Motor neuron (in vitro differentiated cells): ENCODE data around the gene LARP6. TPM values are rescaled to one million over a fixed set of nuclear protein-coding genes. Genes with fewer than 3 reads are reported as not detected.

Experiments used
- ATAC-seq, 8 experiments: fragments of 200-7000 bp; cut with Tn5 transposase; replicated peaks in 6 of 8; 2 replicates each; pipeline ENCODE4 v1.8.0; 2021; ENCODE audit warnings: mild to moderate bottlenecking in 8 of 8, moderate library complexity in 8 of 8
- H3K27ac ChIP-seq, 2 donors: fragments of 250-450 bp; sonication (Bioruptor Pico); 2 replicates each; pipeline ENCODE4 v1.9.0; 2021; ENCODE audit warnings: antibody characterized with exemption in 2 of 2, mild to moderate bottlenecking in 2 of 2, moderate library complexity in 1 of 2
- H3K4me1 ChIP-seq, 2 donors: fragments of 250-450 bp; sonication (Bioruptor Pico); replicated peaks in 1 of 2; 2 replicates each; pipeline ENCODE4 v1.6.1; 2021; ENCODE audit warnings: antibody characterized with exemption in 2 of 2, mild to moderate bottlenecking in 2 of 2, moderate library complexity in 1 of 2
- H3K4me3 ChIP-seq, 5 donors: fragments of 250-450 bp; sonication (Bioruptor Pico); 2 replicates each; pipeline ENCODE4 v1.9.0; 2021; ENCODE audit warnings: antibody characterized with exemption in 5 of 5, mild to moderate bottlenecking in 5 of 5, moderate library complexity in 4 of 5
- WGBS, 10 experiments: fragments of 450-650 bp; shearing (Covaris generic); methylation state at CpG; one replicate each; pipeline ENCODE4 v1.0.0; 2022; 5-methylcytosine and 5-hydroxymethylcytosine counted together
- in situ Hi-C, 9 experiments: fragments of 400-800 bp; cut with MboI; loops; one replicate each; pipeline ENCODE4 v1.15.0; 2021; ENCODE audit warnings: low sequenced_read_pairs in 9 of 9, low pct_unique_long_range_greater_than_20kb in 2 of 9; ENCODE audit not compliant: unreplicated experiment in 9 of 9
- total RNA-seq, 8 experiments: library from RNA; unstranded; fragments of 300-600 nt; gene quantifications; 2 replicates each; pipeline versions ENCODE4 v1.2.3 to v1.2.4, GENCODE V29; 2022

Gene LARP6
- total RNA-seq, 8 experiments from 2014 or later: 13.9 to 38.5 (median 17.5) TPM

DNA sequence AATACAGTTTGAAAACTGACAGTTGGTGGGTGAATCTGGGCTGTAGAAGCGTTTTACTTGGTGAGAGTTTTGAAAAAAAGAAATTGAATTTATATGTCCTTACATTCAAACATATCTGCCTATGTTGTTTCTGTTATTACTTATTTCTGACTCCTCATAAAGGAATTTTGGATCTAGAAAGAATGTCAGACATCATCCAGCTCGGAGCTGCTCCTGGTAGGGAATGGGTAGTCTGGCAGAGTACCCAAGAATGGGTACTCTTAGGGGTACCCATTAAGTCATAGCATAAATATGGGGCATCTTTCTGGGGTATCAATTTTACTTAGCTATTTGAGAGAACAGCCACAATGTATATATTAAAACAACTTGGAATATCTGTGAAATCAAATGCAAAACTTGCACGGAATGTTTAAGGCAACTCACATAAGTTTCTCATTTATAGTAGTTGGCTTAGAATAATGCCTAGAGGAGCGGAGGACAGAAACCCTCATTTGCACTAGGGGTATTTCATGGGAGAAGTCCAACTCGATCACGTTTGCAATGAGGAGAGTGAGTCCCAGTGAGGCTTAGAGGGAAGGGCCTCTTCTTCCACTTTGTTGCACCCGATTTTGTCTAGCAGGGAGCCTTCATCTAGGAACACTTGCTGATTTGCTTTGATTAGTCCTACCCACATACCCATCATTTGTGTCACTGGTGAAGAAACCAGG, 2.4 kb upstream of the LARP6 start:
- no peak for ATAC-seq
- in situ Hi-C loops: no loop called here
- no peak overlapping the region for H3K4me3 ChIP-seq
- WGBS, 10 experiments: 0 to 90% (median 71%) methylated on average over 1 to 6 of the region's 7 CpGs; no CpG with 5 or more reads in 1 of the 10 experiments
- H3K27ac ChIP-seq: peak overlapping the region; percentile 23 to 84
- peaks cover 21 to 24% of the 10 kb centered on the region in 2 donors for H3K4me1 ChIP-seq

DNA sequence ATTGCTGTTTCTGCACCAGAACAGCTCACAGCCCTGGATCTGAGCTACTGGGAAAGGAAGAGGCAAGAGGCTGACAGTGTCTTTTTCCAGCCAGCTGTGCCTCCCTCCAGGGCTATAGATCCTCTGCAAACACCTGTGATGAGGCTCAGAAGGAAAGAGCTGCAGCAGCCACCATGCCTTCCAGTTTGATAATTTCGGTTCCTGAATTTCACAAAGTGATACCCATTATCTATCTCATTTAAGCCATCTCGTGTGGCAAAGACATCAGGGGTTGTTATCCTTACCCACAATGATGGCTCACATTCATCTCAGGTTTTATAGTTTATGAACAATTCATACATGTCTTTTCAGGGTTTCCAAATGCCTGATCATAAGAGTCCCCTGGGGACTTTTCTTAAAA, 1.8 kb upstream of the LARP6 start:
- Histone ChIP-seq H3K4me3 (no peak overlapping the region), H3K27ac (peak overlapping the region in 1 of 2 donors; percentile 84), H3K4me1 (peaks cover 21 to 24% of the 10 kb centered on the region in 2 donors)
- in situ Hi-C loops: no loop called here
- 26 to 100% (median 84%) methylated on average over 1 to 2 of the region's 2 CpGs; no CpG with 5 or more reads in 4 of the 10 experiments for WGBS, 10 experiments
- no peak for ATAC-seq

DNA sequence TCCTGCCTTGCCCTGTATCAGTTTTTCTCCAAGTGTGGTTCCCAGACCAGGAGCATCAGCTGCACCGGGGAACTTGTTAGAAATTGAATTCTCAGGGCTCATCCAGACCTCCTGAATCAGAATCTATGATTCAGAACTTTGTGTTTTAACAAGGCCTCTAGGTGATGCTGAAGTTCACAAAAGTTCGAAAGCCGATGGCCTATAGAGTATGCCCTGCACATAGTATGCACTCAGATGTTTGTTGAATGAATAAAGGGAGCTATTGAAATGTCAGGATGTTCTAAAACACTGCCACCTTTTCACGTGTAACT, 664 bp upstream of the LARP6 start:
- in situ Hi-C loops: no loop called here
- WGBS, 10 experiments: 0 to 82% (median 57%) methylated on average over 1 to 4 of the region's 4 CpGs; no CpG with 5 or more reads in 3 of the 10 experiments
- Histone ChIP-seq H3K4me3 (peak overlapping the region; percentile 71 to 76 (median 75)), H3K4me1 (peaks cover 21 to 24% of the 10 kb centered on the region in 2 donors), H3K27ac (peak overlapping the region; percentile 19 to 66)
- ATAC-seq: peak in 3 of 8 experiments; percentile 3 to 9 (median 5)

DNA sequence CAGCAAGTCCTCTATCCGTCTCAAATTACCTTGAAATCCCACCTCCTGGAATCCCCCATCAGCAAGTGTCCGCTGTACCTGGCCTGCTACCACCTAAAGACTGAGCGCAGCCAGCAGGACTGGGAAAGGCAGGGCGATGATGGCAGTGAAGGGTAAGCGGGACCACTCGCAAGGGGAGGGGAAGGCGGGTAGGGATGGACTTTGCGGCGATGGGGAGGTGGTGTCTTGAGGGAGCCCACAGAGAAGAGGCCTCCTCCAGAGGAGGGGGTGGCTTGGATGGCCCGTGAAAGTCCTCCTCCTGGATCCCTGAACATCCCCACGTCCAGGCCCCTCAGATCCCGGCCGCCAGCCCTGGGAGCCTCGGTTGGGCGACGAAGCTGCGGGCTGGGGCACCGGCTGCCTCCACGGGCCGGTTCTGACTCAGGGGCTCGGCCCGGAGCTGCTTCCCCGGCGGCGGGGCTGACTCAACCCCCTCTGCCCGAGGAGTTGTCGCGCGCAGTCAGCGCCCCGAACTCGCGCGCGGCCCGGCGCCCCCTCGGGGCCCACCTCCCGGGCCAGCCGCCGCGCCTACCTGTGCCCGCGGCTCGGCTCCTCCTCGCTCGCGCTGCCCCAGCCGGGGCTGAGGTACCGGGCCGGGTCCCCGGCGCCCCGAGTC, 512 bp downstream of the LARP6 start:
- ATAC-seq: peak; percentile 19 to 70 (median 59)
- H3K4me1 ChIP-seq: peaks cover 21 to 24% of the 10 kb centered on the region in 2 donors
- H3K4me3 ChIP-seq: peak overlapping the region; percentile 71 to 76 (median 75)
- in situ Hi-C loops: no loop called here
- peak overlapping the region; percentile 30 to 66 for H3K27ac ChIP-seq
- WGBS, 10 experiments: 6 to 17% (median 14%) methylated on average over 1 to 11 of the region's 54 CpGs; no CpG with 5 or more reads in 5 of the 10 experiments

DNA sequence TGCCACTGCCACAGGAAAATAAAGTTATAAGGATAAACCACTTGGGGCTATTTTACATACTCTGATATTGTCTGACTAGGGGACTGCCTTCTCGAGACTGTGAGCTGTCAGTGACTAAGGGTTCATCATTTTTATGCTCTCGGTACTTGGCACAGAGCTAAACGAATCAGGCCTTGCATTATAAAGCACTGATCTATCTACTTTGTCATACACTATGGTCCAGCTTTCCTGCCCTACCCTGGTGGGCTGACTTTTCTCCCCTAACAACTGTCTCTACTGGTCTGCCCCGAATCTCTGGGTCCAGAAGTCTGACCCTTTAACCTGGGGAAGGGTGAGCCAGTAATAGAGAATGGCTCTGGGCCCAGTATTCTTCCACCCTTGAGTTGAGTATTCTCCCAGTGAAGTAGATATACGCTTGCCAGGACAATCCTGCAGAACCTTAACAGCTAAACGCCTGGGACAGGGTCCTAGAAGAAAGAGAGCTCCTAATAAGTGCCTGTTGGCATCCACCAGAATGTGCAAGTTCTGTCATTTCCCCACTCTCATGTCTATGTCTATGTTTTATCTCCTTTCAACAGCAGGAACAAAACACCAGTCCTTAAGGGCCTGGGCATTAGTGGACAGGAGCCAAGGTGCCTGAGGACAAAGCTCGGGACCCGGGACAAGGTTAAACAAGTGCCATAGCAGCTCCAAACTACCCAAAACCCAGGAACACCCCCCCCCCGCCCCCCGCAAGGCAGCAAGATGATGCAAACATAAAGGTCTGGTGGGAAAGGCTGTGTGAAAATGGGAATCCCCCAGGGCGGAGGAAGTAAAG, 1.2 kb downstream of the LARP6 start:
- peak overlapping the region; percentile 71 to 76 (median 75) for H3K4me3 ChIP-seq
- peak in 2 of 8 experiments; percentile 4 to 5 for ATAC-seq

DNA sequence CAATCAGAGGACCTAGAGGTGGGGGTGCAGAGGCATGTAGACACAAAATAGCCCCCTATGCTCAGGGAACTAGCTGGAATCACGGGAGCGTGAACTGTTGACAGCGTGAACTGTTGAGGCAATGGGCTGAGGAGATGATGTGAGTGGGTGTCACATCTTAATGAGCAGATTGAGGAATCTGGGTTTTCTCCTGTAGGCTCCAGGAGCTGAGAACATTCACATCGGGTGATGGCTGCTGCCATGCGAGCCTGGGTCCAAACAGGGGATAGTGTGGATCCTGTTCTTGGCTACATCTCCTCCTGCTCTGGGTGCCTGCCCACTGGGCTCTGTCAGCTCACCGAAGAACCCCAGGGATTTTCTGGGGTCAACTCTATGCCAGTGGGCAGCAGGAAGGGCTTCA, 2.1 kb downstream of the LARP6 start:
- Histone ChIP-seq H3K27ac (no peak overlapping the region), H3K4me1 (peaks cover 16 to 18% of the 10 kb centered on the region in 2 donors), H3K4me3 (peak overlapping the region in 1 of 5 donors; percentile 72)
- WGBS, 10 experiments: 87 to 100% (median 100%) methylated on average over 1 to 6 of the region's 6 CpGs; no CpG with 5 or more reads in 5 of the 10 experiments
- ATAC-seq: no peak
- in situ Hi-C loops: no loop called here

More for the DNA sequence above, 1.2 kb downstream of the LARP6 start:
- in situ Hi-C loops: no loop called here
- 5 to 80% (median 53%) methylated on average over 1 to 8 of the region's 11 CpGs; no CpG with 5 or more reads in 2 of the 10 experiments for WGBS, 10 experiments
- Histone ChIP-seq H3K27ac (no peak overlapping the region), H3K4me1 (peaks cover 21 to 24% of the 10 kb centered on the region in 2 donors)

DNA sequence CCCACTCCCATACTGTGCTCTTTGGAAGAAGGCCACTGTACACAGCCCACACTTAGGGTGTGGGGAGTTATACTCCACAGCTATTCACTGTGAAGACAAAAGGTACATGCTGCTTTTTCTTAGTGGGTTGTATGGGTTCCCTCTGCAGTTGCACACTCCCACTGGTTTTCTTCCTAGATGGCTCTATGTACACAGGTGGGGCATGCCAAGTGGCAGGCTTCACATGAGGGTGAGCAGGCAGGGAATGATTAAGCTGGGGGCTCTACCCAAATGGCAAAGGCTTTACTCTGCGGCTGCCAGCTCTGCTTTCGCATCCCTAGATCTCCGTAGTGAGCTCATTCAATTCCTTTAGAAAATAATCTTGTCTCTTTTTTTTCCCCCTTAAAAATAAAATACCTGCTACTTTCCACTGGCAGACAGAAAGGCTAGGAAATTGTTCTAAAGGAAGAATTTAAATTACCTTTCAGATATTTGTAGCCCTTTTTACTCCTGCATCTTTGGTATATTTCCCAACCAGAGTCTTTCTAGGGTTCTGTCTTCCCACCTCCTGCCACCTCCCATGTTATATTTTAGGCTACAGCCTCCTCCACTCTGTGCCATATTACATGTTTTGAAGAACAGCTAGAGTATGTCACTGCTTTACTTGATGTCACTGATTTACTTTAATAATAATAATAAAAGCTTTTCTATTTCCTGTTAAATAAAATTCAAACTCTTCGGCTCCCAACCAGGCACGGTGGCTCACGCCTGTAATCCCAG, 8.2 kb downstream of the LARP6 start:
- in situ Hi-C loops: no loop called here
- Histone ChIP-seq H3K4me3 (no peak overlapping the region), H3K27ac (no peak overlapping the region), H3K4me1 (no peaks in the 10 kb centered on the region)
- peak in 1 of 8 experiments; percentile 56 for ATAC-seq
- WGBS, 10 experiments: 85 to 100% (median 91%) methylated on average over 1 to 6 of the region's 6 CpGs; no CpG with 5 or more reads in 1 of the 10 experiments

DNA sequence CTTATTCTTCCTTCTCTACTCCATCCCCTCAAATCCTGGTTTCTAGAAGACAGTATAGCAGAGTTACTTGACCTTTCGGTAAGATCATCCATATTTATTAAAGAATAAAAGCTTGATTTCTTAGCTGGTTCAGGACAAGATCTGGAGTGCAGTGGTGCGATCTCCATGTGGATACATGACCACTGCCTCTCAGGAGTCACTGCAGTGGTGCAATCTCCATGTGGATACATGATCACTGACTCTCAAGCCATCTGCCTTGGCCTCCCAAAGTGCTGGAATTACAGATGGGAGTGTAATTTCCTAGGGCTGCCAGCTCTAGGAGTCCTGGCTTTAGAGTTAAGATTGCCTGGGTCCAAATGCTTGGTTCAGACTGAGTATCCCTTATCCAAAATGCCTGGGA, 16.5 kb downstream of the LARP6 start:
- in situ Hi-C loops: no loop called here
- WGBS, 10 experiments: 80 to 100% (median 100%) methylated on average over 1 to 2 of the region's 2 CpGs; no CpG with 5 or more reads in 1 of the 10 experiments
- H3K4me3 ChIP-seq: no peak overlapping the region
- no peak overlapping the region for H3K27ac ChIP-seq
- no peaks in the 10 kb centered on the region for H3K4me1 ChIP-seq
- no peak for ATAC-seq

DNA sequence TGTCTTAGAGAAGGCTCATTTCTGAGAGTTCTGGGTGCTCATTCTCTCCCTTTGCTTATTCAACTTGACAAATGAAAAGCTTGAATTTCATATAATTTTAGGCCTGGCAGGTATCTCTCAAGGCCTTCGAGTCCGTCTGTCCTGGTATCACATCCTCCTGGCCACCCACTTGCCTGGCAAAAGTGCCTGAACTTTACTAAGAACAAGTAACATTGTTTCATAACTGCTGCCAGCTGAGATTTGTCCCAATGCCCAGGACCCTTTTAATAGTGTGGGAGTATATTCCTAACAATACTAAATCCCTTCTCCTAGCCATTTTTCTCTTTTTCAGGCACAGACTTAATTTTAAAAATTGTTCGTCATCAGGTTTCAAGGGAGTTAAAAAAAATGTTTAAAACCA, 18.1 kb downstream of the LARP6 start:
- Histone ChIP-seq H3K4me1 (no peaks in the 10 kb centered on the region), H3K4me3 (no peak overlapping the region), H3K27ac (no peak overlapping the region)
- in situ Hi-C loops: no loop called here
- ATAC-seq: no peak
- WGBS, 10 experiments: 36 to 100% (median 94%) methylated on average over 1 to 3 of the region's 3 CpGs; no CpG with 5 or more reads in 1 of the 10 experiments

DNA sequence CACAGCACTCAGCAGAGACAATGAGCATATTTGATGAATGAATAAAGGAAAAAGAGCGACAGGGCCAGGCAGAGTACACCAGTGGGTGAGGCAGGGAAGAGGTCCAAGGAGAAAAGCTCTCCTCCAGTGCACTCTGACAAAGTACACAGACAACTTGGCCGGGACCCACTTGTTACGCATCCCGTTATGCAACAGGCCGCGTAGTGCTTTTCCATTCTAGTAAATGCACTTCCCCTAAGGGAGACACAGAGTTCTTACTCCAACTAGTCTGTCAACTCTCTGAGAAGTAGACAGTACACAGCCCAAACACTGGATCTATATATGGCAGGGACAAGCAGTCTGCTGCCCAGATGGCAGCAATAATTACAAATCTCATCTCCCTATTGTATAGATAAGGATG, 18.5 kb downstream of the LARP6 start:
- Histone ChIP-seq H3K4me3 (no peak overlapping the region), H3K27ac (no peak overlapping the region), H3K4me1 (no peaks in the 10 kb centered on the region)
- ATAC-seq: no peak
- 13 to 100% (median 89%) methylated on average over 1 to 6 of the region's 6 CpGs; no CpG with 5 or more reads in 2 of the 10 experiments for WGBS, 10 experiments
- in situ Hi-C loops: no loop called here

DNA sequence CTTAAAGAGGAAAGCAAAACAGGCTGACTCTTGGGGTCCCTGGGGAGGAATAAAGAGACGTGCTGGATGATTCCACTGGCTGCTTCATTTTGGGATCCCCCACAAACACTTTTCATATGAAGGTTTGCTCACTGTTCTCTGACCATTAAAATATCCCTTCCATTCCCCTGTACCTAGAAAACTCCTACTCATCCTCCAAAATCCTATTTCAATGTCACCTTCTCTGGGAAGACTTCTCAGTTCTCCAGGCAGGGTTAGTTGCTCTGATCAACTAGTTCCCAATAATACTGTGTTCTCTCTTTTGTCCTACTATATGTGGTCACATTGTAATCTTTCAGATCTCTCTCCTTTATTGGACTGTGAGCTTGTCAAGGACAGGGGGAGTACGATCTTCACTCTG, 19.0 kb downstream of the LARP6 start:
- WGBS, 10 experiments: 17 to 100% (median 93%) methylated on average over 1 to 2 of the region's 2 CpGs; no CpG with 5 or more reads in 4 of the 10 experiments
- no peaks in the 10 kb centered on the region for H3K4me1 ChIP-seq
- H3K4me3 ChIP-seq: no peak overlapping the region
- H3K27ac ChIP-seq: no peak overlapping the region
- in situ Hi-C loops: no loop called here
- no peak for ATAC-seq
